Neuron (in vitro differentiated cells): ENCODE data around the gene RPH3AL.
"Not testable (repeated sequence)": the region's sequence is repeated elsewhere in the genome, so short reads cannot be mapped to it uniquely, and the experiment has no call there.

ENCODE experiments used
- H2AFZ ChIP-seq: one replicate; pipeline ENCODE4 v1.6.1; 2013; ENCODE audit warnings: low read depth, mild to moderate bottlenecking, inconsistent platforms, low read length, moderate library complexity
- H3K27me3 ChIP-seq: one replicate; pipeline ENCODE4 v1.6.1; 2013; ENCODE audit warnings: low read length; ENCODE audit not compliant: insufficient read depth
- H3K36me3 ChIP-seq: one replicate; pipeline ENCODE4 v1.6.1; 2013; ENCODE audit warnings: low read length; ENCODE audit not compliant: insufficient read depth
- H3K4me1 ChIP-seq: one replicate; pipeline ENCODE4 v1.6.1; 2013; ENCODE audit warnings: low read length; ENCODE audit not compliant: insufficient read depth
- H3K4me3 ChIP-seq: 2 replicates; pipeline ENCODE4 v1.5.1; 2013; ENCODE audit warnings: mild to moderate bottlenecking, low read length, moderate library complexity
- H3K9me3 ChIP-seq: one replicate; pipeline ENCODE4 v1.6.1; 2013; ENCODE audit warnings: low read length

Gene RPH3AL

GRCh38 chr17:278055-278675, 74.4 kb downstream of the RPH3AL start:
- Histone ChIP-seq H3K27me3 (no peaks in the 10 kb centered on the region), H2AFZ (no peak overlapping the region), H3K9me3 (no peaks in the 10 kb centered on the region), H3K36me3 (no peaks in the 10 kb centered on the region), H3K4me3 (no peak overlapping the region), H3K4me1 (no peaks in the 10 kb centered on the region)

- no peaks in the 10 kb centered on the region for H3K9me3 ChIP-seq
- H2AFZ ChIP-seq = no peak overlapping the region
- no peak overlapping the region for H3K4me3 ChIP-seq
- H3K36me3 ChIP-seq = no peaks in the 10 kb centered on the region
- no peaks in the 10 kb centered on the region for H3K27me3 ChIP-seq
- H3K4me1 ChIP-seq = no peaks in the 10 kb centered on the region
Observed at GRCh38 chr17:274902-275301, 77.7 kb downstream of the RPH3AL start.

DNA sequence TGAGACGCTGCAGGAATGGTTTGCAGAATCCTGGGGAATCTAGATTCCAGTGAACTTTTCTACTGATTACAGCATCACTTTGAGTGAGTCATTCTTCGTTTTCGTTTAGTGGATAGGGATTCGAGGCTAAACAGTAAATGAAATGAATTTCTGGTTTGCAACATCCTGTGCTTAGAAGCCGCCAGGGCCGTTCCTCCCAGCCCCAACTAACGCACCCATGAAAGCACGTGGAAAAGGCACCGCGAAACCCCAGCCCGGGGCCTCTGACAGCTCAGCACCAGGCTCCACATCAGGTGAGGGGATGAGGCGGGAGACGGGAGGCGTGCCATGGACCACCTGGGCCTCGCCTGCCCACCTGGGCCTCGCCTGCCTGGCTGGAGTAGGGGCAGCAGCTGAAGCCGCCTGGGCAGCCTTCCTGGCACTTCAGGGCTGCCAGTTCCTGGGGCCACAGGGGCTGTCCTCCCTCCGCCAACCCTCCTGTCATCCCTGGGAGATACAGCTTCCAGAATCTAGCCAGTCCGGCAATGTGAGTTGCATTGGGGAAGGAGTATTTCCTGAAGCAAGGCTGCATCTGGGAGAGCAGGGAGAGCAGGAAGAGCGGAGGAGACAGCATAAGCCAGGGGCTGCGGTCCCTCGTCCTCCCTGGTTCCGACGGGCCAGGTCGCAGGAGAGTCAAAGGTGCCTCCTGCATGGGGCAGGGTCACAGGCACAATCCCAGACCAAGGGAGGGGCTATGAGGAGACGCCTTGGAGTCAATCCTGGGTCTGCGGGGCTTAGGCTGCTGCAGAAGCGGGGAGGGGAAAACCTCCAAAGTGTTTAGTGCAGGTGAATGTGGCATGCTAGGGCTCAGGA, 78.4 kb downstream of the RPH3AL start:
- no peak overlapping the region for H3K4me3 ChIP-seq
- H3K36me3 ChIP-seq = no peaks in the 10 kb centered on the region
- H3K9me3 ChIP-seq = no peaks in the 10 kb centered on the region
- no peak overlapping the region for H2AFZ ChIP-seq
- H3K4me1 ChIP-seq = no peaks in the 10 kb centered on the region
- H3K27me3 ChIP-seq = no peaks in the 10 kb centered on the region

- H3K36me3 ChIP-seq, H3K4me3 ChIP-seq, H2AFZ ChIP-seq, H3K9me3 ChIP-seq, H3K27me3 ChIP-seq, H3K4me1 ChIP-seq: not testable (repeated sequence)
Observed at GRCh38 chr17:272856-273255, 79.8 kb downstream of the RPH3AL start.

GRCh38 chr17:271928-272623, 80.5 kb downstream of the RPH3AL start:
- H3K9me3 ChIP-seq, H3K36me3 ChIP-seq, H2AFZ ChIP-seq, H3K27me3 ChIP-seq, H3K4me1 ChIP-seq, H3K4me3 ChIP-seq: not testable (repeated sequence)

- Histone ChIP-seq H3K9me3 (no peaks in the 10 kb centered on the region), H2AFZ (no peak overlapping the region), H3K27me3 (no peaks in the 10 kb centered on the region), H3K36me3 (no peaks in the 10 kb centered on the region), H3K4me1 (peaks cover 6% of the 10 kb centered on the region), H3K4me3 (no peak overlapping the region)
Observed at GRCh38 chr17:269616-270514, 82.7 kb downstream of the RPH3AL start.

- no peak overlapping the region for H3K4me3 ChIP-seq
Observed at GRCh38 chr17:266701-267667, 85.6 kb downstream of the RPH3AL start.

GRCh38 chr17:266219-266618, 86.4 kb downstream of the RPH3AL start:
- H3K36me3 ChIP-seq = no peaks in the 10 kb centered on the region
- H3K9me3 ChIP-seq = peaks cover 11% of the 10 kb centered on the region
- H3K27me3 ChIP-seq = no peaks in the 10 kb centered on the region
- H3K4me1 ChIP-seq = peaks cover 6% of the 10 kb centered on the region
- no peak overlapping the region for H2AFZ ChIP-seq
- H3K4me3 ChIP-seq = no peak overlapping the region

More at GRCh38 chr17:266701-267667, 85.6 kb downstream of the RPH3AL start:
- Histone ChIP-seq H2AFZ (no peak overlapping the region), H3K9me3 (peaks cover 11% of the 10 kb centered on the region), H3K36me3 (no peaks in the 10 kb centered on the region), H3K4me1 (peaks cover 6% of the 10 kb centered on the region), H3K27me3 (no peaks in the 10 kb centered on the region)

GRCh38 chr17:265718-266117, 86.9 kb downstream of the RPH3AL start:
- Histone ChIP-seq H3K36me3 (no peaks in the 10 kb centered on the region), H2AFZ (no peak overlapping the region), H3K9me3 (peaks cover 11% of the 10 kb centered on the region), H3K4me3 (no peak overlapping the region), H3K4me1 (peaks cover 6% of the 10 kb centered on the region), H3K27me3 (no peaks in the 10 kb centered on the region)

DNA sequence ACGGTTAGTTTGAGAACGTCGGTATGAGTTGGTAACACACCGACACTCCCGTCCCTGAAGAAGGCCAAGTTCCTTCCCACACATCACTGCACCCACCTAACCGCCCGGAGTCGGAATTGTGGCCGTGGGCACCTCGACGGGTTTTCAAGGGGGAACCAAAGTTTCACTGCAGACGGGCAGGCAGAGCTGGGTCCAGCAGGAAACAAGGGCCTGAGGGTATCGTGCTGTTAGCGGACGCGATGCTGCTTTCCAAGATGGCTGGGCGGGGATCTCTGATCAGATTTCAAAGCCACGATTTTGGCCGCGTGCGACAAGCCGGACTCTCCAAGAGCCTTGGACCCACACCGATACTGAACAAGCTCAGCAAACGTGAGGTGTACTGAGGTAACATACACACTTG, 88.8 kb downstream of the RPH3AL start:
- Histone ChIP-seq H3K27me3 (no peaks in the 10 kb centered on the region), H3K9me3 (peaks cover 11% of the 10 kb centered on the region), H3K36me3 (no peaks in the 10 kb centered on the region), H2AFZ (no peak overlapping the region), H3K4me3 (no peak overlapping the region), H3K4me1 (peaks cover 6% of the 10 kb centered on the region)

- H3K4me3 ChIP-seq = no peak overlapping the region
- H2AFZ ChIP-seq = no peak overlapping the region
- H3K27me3 ChIP-seq = no peaks in the 10 kb centered on the region
Observed at GRCh38 chr17:263271-263670, 89.3 kb downstream of the RPH3AL start.

GRCh38 chr17:261635-262034, 91.0 kb downstream of the RPH3AL start:
- no peaks in the 10 kb centered on the region for H3K4me1 ChIP-seq
- H3K9me3 ChIP-seq = peaks cover 14% of the 10 kb centered on the region
- H3K4me3 ChIP-seq = no peak overlapping the region
- H3K36me3 ChIP-seq = no peaks in the 10 kb centered on the region
- no peak overlapping the region for H2AFZ ChIP-seq
- H3K27me3 ChIP-seq = no peaks in the 10 kb centered on the region

More at GRCh38 chr17:263271-263670, 89.3 kb downstream of the RPH3AL start:
- Histone ChIP-seq H3K36me3 (no peaks in the 10 kb centered on the region), H3K9me3 (peaks cover 11% of the 10 kb centered on the region), H3K4me1 (peaks cover 6% of the 10 kb centered on the region)
